ENCODE results near the gene FRRS1. TPM values are rescaled to one million over a fixed set of nuclear protein-coding genes. Genes with fewer than 3 reads are reported as not detected.
A peak's percentile ranks its signal among the peaks of the same experiment; 100 is the strongest.

The FRRS1 gene
- polyA plus RNA-seq, 4 donors = 0.45 to 8.4 (median 1.7) TPM

- H3K27me3 ChIP-seq (ENCODE audit: control insufficient read depth in 3 of 3, insufficient read depth in 3 of 3, low read length in 3 of 3) = no peaks in the 10 kb centered on the region
- no peak overlapping the region for H3K4me3 ChIP-seq (ENCODE audit: low read depth in 1 of 3, low read length in 3 of 3)
- WGBS, 3 donors = 81 to 90% (median 88%) methylated on average over 1 of the region's 1 CpG
- DNase-seq (no peak), FAIRE-seq (no peak)
- H3K27ac ChIP-seq (ENCODE audit: low read depth in 1 of 3, low read length in 2 of 3) = no peak overlapping the region
- H3K9me3 ChIP-seq (ENCODE audit: control insufficient read depth in 2 of 2, insufficient read depth in 1 of 2, low read depth in 1 of 2, low read length in 1 of 2) = no peaks in the 10 kb centered on the region
- peaks cover 0 to 6% (median 0%) of the 10 kb centered on the region in 3 donors for H3K36me3 ChIP-seq (ENCODE audit: control insufficient read depth in 3 of 3, insufficient read depth in 2 of 3, low read depth in 1 of 3, low read length in 3 of 3)
- no peaks in the 10 kb centered on the region for H3K4me1 ChIP-seq (ENCODE audit: control insufficient read depth in 3 of 3, insufficient read depth in 2 of 3, low read depth in 1 of 3, low read length in 2 of 3)
Measured at GRCh38 chr1:99731384-99731783, 35.1 kb downstream of the FRRS1 start.

- Histone ChIP-seq H3K9me3 (ENCODE audit: control insufficient read depth in 2 of 2, insufficient read depth in 1 of 2, low read depth in 1 of 2, low read length in 1 of 2) (no peaks in the 10 kb centered on the region), H3K4me3 (ENCODE audit: low read depth in 1 of 3, low read length in 3 of 3) (no peak overlapping the region), H3K4me1 (ENCODE audit: control insufficient read depth in 3 of 3, insufficient read depth in 2 of 3, low read depth in 1 of 3, low read length in 2 of 3) (no peaks in the 10 kb centered on the region), H3K27me3 (ENCODE audit: control insufficient read depth in 3 of 3, insufficient read depth in 3 of 3, low read length in 3 of 3) (no peaks in the 10 kb centered on the region), H3K27ac (ENCODE audit: low read depth in 1 of 3, low read length in 2 of 3) (peak overlapping the region in 1 of 3 donors; percentile 11), H3K36me3 (ENCODE audit: control insufficient read depth in 3 of 3, insufficient read depth in 2 of 3, low read depth in 1 of 3, low read length in 3 of 3) (peaks cover 0 to 8% (median 2%) of the 10 kb centered on the region in 3 donors)
- DNase-seq (no peak), FAIRE-seq (no peak)
- WGBS, 3 donors = 71 to 91% (median 90%) methylated on average over 4 of the region's 4 CpGs
Measured at GRCh38 chr1:99728494-99729235, 37.8 kb downstream of the FRRS1 start.

GRCh38 chr1:99727575-99728185 is 38.8 kb downstream of the FRRS1 start:
- peak overlapping the region in 1 of 3 donors; percentile 30 for H3K27ac ChIP-seq (ENCODE audit: low read depth in 1 of 3, low read length in 2 of 3)
- DNase-seq (no peak), FAIRE-seq (no peak)
- 77 to 89% (median 86%) methylated on average over 4 of the region's 4 CpGs for WGBS, 3 donors
- H3K9me3 ChIP-seq (ENCODE audit: control insufficient read depth in 2 of 2, insufficient read depth in 1 of 2, low read depth in 1 of 2, low read length in 1 of 2) = no peaks in the 10 kb centered on the region
- H3K4me3 ChIP-seq (ENCODE audit: low read depth in 1 of 3, low read length in 3 of 3) = no peak overlapping the region
- peaks cover 0 to 6% (median 2%) of the 10 kb centered on the region in 3 donors for H3K36me3 ChIP-seq (ENCODE audit: control insufficient read depth in 3 of 3, insufficient read depth in 2 of 3, low read depth in 1 of 3, low read length in 3 of 3)
- no peaks in the 10 kb centered on the region for H3K27me3 ChIP-seq (ENCODE audit: control insufficient read depth in 3 of 3, insufficient read depth in 3 of 3, low read length in 3 of 3)
- no peaks in the 10 kb centered on the region for H3K4me1 ChIP-seq (ENCODE audit: control insufficient read depth in 3 of 3, insufficient read depth in 2 of 3, low read depth in 1 of 3, low read length in 2 of 3)

GRCh38 chr1:99726818-99727217 is 39.6 kb downstream of the FRRS1 start:
- Histone ChIP-seq H3K4me1 (ENCODE audit: control insufficient read depth in 3 of 3, insufficient read depth in 2 of 3, low read depth in 1 of 3, low read length in 2 of 3) (no peaks in the 10 kb centered on the region), H3K36me3 (ENCODE audit: control insufficient read depth in 3 of 3, insufficient read depth in 2 of 3, low read depth in 1 of 3, low read length in 3 of 3) (peaks cover 0 to 6% (median 2%) of the 10 kb centered on the region in 3 donors), H3K4me3 (ENCODE audit: low read depth in 1 of 3, low read length in 3 of 3) (no peak overlapping the region), H3K27me3 (ENCODE audit: control insufficient read depth in 3 of 3, insufficient read depth in 3 of 3, low read length in 3 of 3) (no peaks in the 10 kb centered on the region), H3K27ac (ENCODE audit: low read depth in 1 of 3, low read length in 2 of 3) (no peak overlapping the region), H3K9me3 (ENCODE audit: control insufficient read depth in 2 of 2, insufficient read depth in 1 of 2, low read depth in 1 of 2, low read length in 1 of 2) (no peaks in the 10 kb centered on the region)
- 19 to 57% (median 29%) methylated on average over 2 of the region's 2 CpGs for WGBS, 3 donors
- peak; percentile 44 to 81 for DNase-seq
- no peak for FAIRE-seq

GRCh38 chr1:99726407-99726806 is 40.0 kb downstream of the FRRS1 start:
- Histone ChIP-seq H3K4me1 (ENCODE audit: control insufficient read depth in 3 of 3, insufficient read depth in 2 of 3, low read depth in 1 of 3, low read length in 2 of 3) (no peaks in the 10 kb centered on the region), H3K4me3 (ENCODE audit: low read depth in 1 of 3, low read length in 3 of 3) (no peak overlapping the region), H3K27ac (ENCODE audit: low read depth in 1 of 3, low read length in 2 of 3) (no peak overlapping the region), H3K27me3 (ENCODE audit: control insufficient read depth in 3 of 3, insufficient read depth in 3 of 3, low read length in 3 of 3) (no peaks in the 10 kb centered on the region), H3K36me3 (ENCODE audit: control insufficient read depth in 3 of 3, insufficient read depth in 2 of 3, low read depth in 1 of 3, low read length in 3 of 3) (peaks cover 0 to 6% (median 2%) of the 10 kb centered on the region in 3 donors), H3K9me3 (ENCODE audit: control insufficient read depth in 2 of 2, insufficient read depth in 1 of 2, low read depth in 1 of 2, low read length in 1 of 2) (no peaks in the 10 kb centered on the region)
- FAIRE-seq (no peak), DNase-seq (no peak)
- 56 to 83% (median 60%) methylated on average over 1 of the region's 1 CpG for WGBS, 3 donors

GRCh38 chr1:99725996-99726395 is 40.4 kb downstream of the FRRS1 start:
- Histone ChIP-seq H3K27ac (ENCODE audit: low read depth in 1 of 3, low read length in 2 of 3) (no peak overlapping the region), H3K36me3 (ENCODE audit: control insufficient read depth in 3 of 3, insufficient read depth in 2 of 3, low read depth in 1 of 3, low read length in 3 of 3) (peaks cover 0 to 6% (median 2%) of the 10 kb centered on the region in 3 donors), H3K4me1 (ENCODE audit: control insufficient read depth in 3 of 3, insufficient read depth in 2 of 3, low read depth in 1 of 3, low read length in 2 of 3) (no peaks in the 10 kb centered on the region), H3K27me3 (ENCODE audit: control insufficient read depth in 3 of 3, insufficient read depth in 3 of 3, low read length in 3 of 3) (no peaks in the 10 kb centered on the region), H3K4me3 (ENCODE audit: low read depth in 1 of 3, low read length in 3 of 3) (no peak overlapping the region), H3K9me3 (ENCODE audit: control insufficient read depth in 2 of 2, insufficient read depth in 1 of 2, low read depth in 1 of 2, low read length in 1 of 2) (no peaks in the 10 kb centered on the region)
- no peak for FAIRE-seq
- WGBS, 3 donors = 74 to 89% (median 78%) methylated on average over 4 of the region's 4 CpGs
- DNase-seq = no peak

GRCh38 chr1:99723251-99723650 is 43.2 kb downstream of the FRRS1 start:
- FAIRE-seq = no peak
- Histone ChIP-seq H3K4me3 (ENCODE audit: low read depth in 1 of 3, low read length in 3 of 3) (no peak overlapping the region), H3K27ac (ENCODE audit: low read depth in 1 of 3, low read length in 2 of 3) (no peak overlapping the region), H3K36me3 (ENCODE audit: control insufficient read depth in 3 of 3, insufficient read depth in 2 of 3, low read depth in 1 of 3, low read length in 3 of 3) (peaks cover 0 to 2% (median 1%) of the 10 kb centered on the region in 3 donors), H3K9me3 (ENCODE audit: control insufficient read depth in 2 of 2, insufficient read depth in 1 of 2, low read depth in 1 of 2, low read length in 1 of 2) (no peaks in the 10 kb centered on the region), H3K4me1 (ENCODE audit: control insufficient read depth in 3 of 3, insufficient read depth in 2 of 3, low read depth in 1 of 3, low read length in 2 of 3) (no peaks in the 10 kb centered on the region), H3K27me3 (ENCODE audit: control insufficient read depth in 3 of 3, insufficient read depth in 3 of 3, low read length in 3 of 3) (no peaks in the 10 kb centered on the region)
- no peak for DNase-seq
- WGBS, 3 donors = 93 to 99% (median 96%) methylated on average over 3 of the region's 3 CpGs

GRCh38 chr1:99717005-99717404 is 49.4 kb downstream of the FRRS1 start:
- Histone ChIP-seq H3K9me3 (ENCODE audit: control insufficient read depth in 2 of 2, insufficient read depth in 1 of 2, low read depth in 1 of 2, low read length in 1 of 2) (no peaks in the 10 kb centered on the region), H3K4me3 (ENCODE audit: low read depth in 1 of 3, low read length in 3 of 3) (no peak overlapping the region), H3K27me3 (ENCODE audit: control insufficient read depth in 3 of 3, insufficient read depth in 3 of 3, low read length in 3 of 3) (no peaks in the 10 kb centered on the region), H3K27ac (ENCODE audit: low read depth in 1 of 3, low read length in 2 of 3) (no peak overlapping the region), H3K36me3 (ENCODE audit: control insufficient read depth in 3 of 3, insufficient read depth in 2 of 3, low read depth in 1 of 3, low read length in 3 of 3) (peaks cover 0 to 12% (median 2%) of the 10 kb centered on the region in 3 donors), H3K4me1 (ENCODE audit: control insufficient read depth in 3 of 3, insufficient read depth in 2 of 3, low read depth in 1 of 3, low read length in 2 of 3) (no peaks in the 10 kb centered on the region)
- DNase-seq (no peak), FAIRE-seq (no peak)
- 98 to 100% (median 100%) methylated on average over 1 of the region's 1 CpG for WGBS, 3 donors
